Type B pancreatic cell (in vitro differentiated cells): ENCODE measurements around the gene GPA33. TPM values are rescaled to one million over a fixed set of nuclear protein-coding genes. Genes with fewer than 3 reads are reported as not detected.

ENCODE experiments used
- DNase-seq: peaks from one replicate; pipeline ENCODE4 v3.0.0; 2021; ENCODE audit warnings: mixed read lengths; ENCODE audit not compliant: unreplicated experiment; ENCODE audit errors: extremely low spot score
- H3K27ac Mint-ChIP-seq: 2 replicates; pipeline ENCODE4 v1.8.0; 2021; ENCODE audit warnings: mild to moderate bottlenecking, mixed read lengths
- H3K27me3 Mint-ChIP-seq: 2 replicates; pipeline ENCODE4 v1.8.0; 2021; ENCODE audit warnings: mixed read lengths
- H3K36me3 Mint-ChIP-seq: 2 replicates; pipeline ENCODE4 v1.8.0; 2021; ENCODE audit warnings: mixed read lengths
- H3K4me1 Mint-ChIP-seq: one replicate; pipeline ENCODE4 v1.8.0; 2021; ENCODE audit warnings: mixed read lengths; ENCODE audit not compliant: unreplicated experiment
- H3K4me3 Mint-ChIP-seq: 2 replicates; pipeline ENCODE4 v1.8.0; 2021; ENCODE audit warnings: mild to moderate bottlenecking, mixed read lengths
- H3K9me3 Mint-ChIP-seq: 2 replicates; pipeline ENCODE4 v1.8.0; 2021; ENCODE audit warnings: mixed read lengths
- CTCF ChIP-seq: fragments of 200-600 bp; sonication (generic); conservative IDR thresholded peaks from 2 replicates; pipeline ENCODE4 v1.5.0; 2021; ENCODE audit warnings: antibody characterized with exemption, mild to moderate bottlenecking
- long read RNA-seq: library from polyadenylated mRNA; unstranded; transcript quantifications from one replicate; pipeline ENCODE4 v2.0.0, GENCODE V29; 2020
- total RNA-seq: library from RNA; stranded (reverse); gene quantifications from 2 replicates; pipeline ENCODE4 v1.2.1, GENCODE V29; 2021; ENCODE audit warnings: low replicate concordance

Gene GPA33
- total RNA-seq: 0.68 and 1.4 TPM in 2 replicates
- long read RNA-seq, partial matches to known transcripts: 0 of 2 reads
- long read RNA-seq, other reads (novel, unspliced or antisense): 0 of 2 reads

GRCh38 chr1:167090314-167090942 lies at the start of gene GPA33:
GPA33 (minus strand) TSS chr1:167090377; CDS start chr1:167090287, 90 bp downstream.
- no peak for DNase-seq
- no peaks in the 10 kb centered on the region for H3K36me3 Mint-ChIP-seq
- TF ChIP-seq CTCF: no peak
- H3K4me3 Mint-ChIP-seq: no peak within 1 kb of the TSS
- peak within 1 kb of the TSS; percentile 53 for H3K27ac Mint-ChIP-seq
- H3K27me3 Mint-ChIP-seq: no peaks in the 10 kb centered on the region
- H3K4me1 Mint-ChIP-seq: peaks cover 10% of the 10 kb centered on the region
- H3K9me3 Mint-ChIP-seq: no peaks in the 10 kb centered on the region

GRCh38 chr1:167138703-167139102 lies 48.5 kb upstream of the GPA33 start:
- Mint-ChIP-seq H3K36me3 (no peaks in the 10 kb centered on the region), H3K4me3 (no peak overlapping the region), H3K4me1 (peaks cover 13% of the 10 kb centered on the region), H3K27ac (no peak overlapping the region), H3K27me3 (peaks cover 8% of the 10 kb centered on the region), H3K9me3 (no peaks in the 10 kb centered on the region)
- no peak for DNase-seq
- no peak for TF ChIP-seq CTCF

GRCh38 chr1:167137793-167138510 lies 47.8 kb upstream of the GPA33 start:
- Mint-ChIP-seq H3K9me3 (no peaks in the 10 kb centered on the region), H3K27me3 (peaks cover 9% of the 10 kb centered on the region), H3K27ac (no peak overlapping the region), H3K4me1 (peaks cover 13% of the 10 kb centered on the region), H3K4me3 (no peak overlapping the region), H3K36me3 (no peaks in the 10 kb centered on the region)
- TF ChIP-seq CTCF: no peak
- DNase-seq: no peak

- H3K27me3 Mint-ChIP-seq: peaks cover 9% of the 10 kb centered on the region
- H3K4me3 Mint-ChIP-seq: peak overlapping the region; percentile 12
- TF ChIP-seq CTCF: no peak
- DNase-seq: no peak
- H3K36me3 Mint-ChIP-seq: no peaks in the 10 kb centered on the region
- H3K27ac Mint-ChIP-seq: no peak overlapping the region
- no peaks in the 10 kb centered on the region for H3K9me3 Mint-ChIP-seq
- peaks cover 13% of the 10 kb centered on the region for H3K4me1 Mint-ChIP-seq
Observed at GRCh38 chr1:167137332-167137781, 47.2 kb upstream of the GPA33 start.

- no peak for DNase-seq
- no peak for TF ChIP-seq CTCF
- Mint-ChIP-seq H3K27ac (no peak overlapping the region), H3K27me3 (peaks cover 9% of the 10 kb centered on the region), H3K4me1 (peaks cover 13% of the 10 kb centered on the region), H3K9me3 (no peaks in the 10 kb centered on the region), H3K36me3 (no peaks in the 10 kb centered on the region), H3K4me3 (no peak overlapping the region)
Observed at GRCh38 chr1:167136806-167137205, 46.6 kb upstream of the GPA33 start.
